Measurements from ENCODE around the gene NKD2.

GRCh38 chr5:1074816-1075554 is 66.4 kb downstream of the NKD2 start:
- TF ChIP-seq CTCF (IDR thresholded peaks at IDR 0.05): no peak
- no peak for TF ChIP-seq USF2 (IDR thresholded peaks at IDR 0.05)
- TF ChIP-seq JUN (IDR thresholded peaks at IDR 0.05): no peak

Data from A549 (cell line).